K562 (cell line): Measurements from ENCODE around the gene CCDC141. TPM values are rescaled to one million over a fixed set of nuclear protein-coding genes. Genes with fewer than 3 reads are reported as not detected.
"Not testable (repeated sequence)": the region's sequence is repeated elsewhere in the genome, so short reads cannot be mapped to it uniquely, and the experiment has no call there.

Experiments used
- ATAC-seq: fragments of 200-7000 bp; cut with Tn5 transposase; 3 replicates; pipeline ENCODE4 v1.9.1; 2020; ENCODE audit warnings: moderate library complexity
- BruUV-seq: library from RNA; stranded (reverse); fragments of 400-500 nt; replicated peaks from 2 replicates; lab custom pipeline; 2021; lab: Mats Ljungman, UMichigan
- CTCF ChIA-PET: fragments of 300-600 bp; formaldehyde crosslinking; extraction: SDS; loops from one replicate; lab custom pipeline; 2021; ENCODE audit warnings: low intra/inter-chr PET ratio; lab: Yijun Ruan, JAX
- POLR2A ChIA-PET: fragments of 300-600, 350-650 bp; sonication (Branson Sonifier 250); formaldehyde crosslinking; extraction: SDS; loops from one replicate; lab custom pipeline; 2021; ENCODE audit warnings: antibody characterized with exemption, inconsistent platforms; lab: Yijun Ruan, JAX
- DNase-seq, 4 experiments: peaks; one replicate each; pipeline versions ENCODE4 v3.0.0 to v3.0.0-alpha.2; 2011 to 2018; ENCODE audit warnings: low spot score in 3 of 4, mixed read lengths in 3 of 4; ENCODE audit errors: extremely low read depth in 1 of 4
- FAIRE-seq: peaks from 2 replicates; lab custom pipeline; 2011; peaks lifted over from hg19 to GRCh38; lab: Jason Lieb, UNC
- H2AFZ ChIP-seq: 2 replicates; pipeline ENCODE4 v1.6.0; 2011; ENCODE audit warnings: low read depth, low read length, control low read depth, inconsistent platforms
- H3K27ac ChIP-seq: fragments of 200-600 bp; 3 replicates; pipeline ENCODE4 v1.8.0; 2011; ENCODE audit warnings: low read depth, mild to moderate bottlenecking, control low read depth, inconsistent platforms, low read length, moderate library complexity, mixed read lengths; ENCODE audit errors: extremely low read depth
- H3K27me3 ChIP-seq, 2 experiments: fragments of 300-600 bp in 1 of 2; 2 replicates in 1 of 2; 3 replicates in 1 of 2; pipeline versions ENCODE4 v1.6.0 to v1.8.0; 2011; ENCODE audit warnings: inconsistent platforms in 2 of 2, low read length in 2 of 2, mild to moderate bottlenecking in 1 of 2, mixed read lengths in 1 of 2, moderate library complexity in 1 of 2; ENCODE audit not compliant: control insufficient read depth in 2 of 2, insufficient read depth in 2 of 2
- H3K36me3 ChIP-seq: fragments of 300-600 bp; 3 replicates; pipeline ENCODE4 v1.8.0; 2011; ENCODE audit warnings: mild to moderate bottlenecking, low read length, inconsistent platforms; ENCODE audit not compliant: control insufficient read depth, insufficient read depth
- H3K4me1 ChIP-seq, 2 experiments: fragments of 200-600 bp in 1 of 2; replicated peaks in 1 of 2; 2 replicates in 1 of 2; 3 replicates in 1 of 2; pipeline versions ENCODE4 v1.5.1 to v1.8.0; 2011; ENCODE audit warnings: inconsistent platforms in 2 of 2, low read length in 2 of 2, mild to moderate bottlenecking in 1 of 2, mixed read lengths in 1 of 2, moderate library complexity in 1 of 2; ENCODE audit not compliant: control insufficient read depth in 2 of 2, insufficient read depth in 2 of 2
- H3K4me2 ChIP-seq: 2 replicates; pipeline ENCODE4 v1.6.1; 2011; ENCODE audit warnings: low read length, control low read depth, inconsistent platforms, mixed read lengths; ENCODE audit not compliant: insufficient read depth
- H3K4me3 ChIP-seq: fragments of 200-600 bp; sonication (generic), shearing (Covaris generic); 2 replicates; pipeline ENCODE4 v1.5.1; 2016; ENCODE audit warnings: control low read depth, inconsistent platforms
- H3K79me2 ChIP-seq: fragments of 200-600 bp; 3 replicates; pipeline ENCODE4 v1.8.0; 2011; ENCODE audit warnings: low read length, inconsistent platforms; ENCODE audit not compliant: control insufficient read depth, insufficient read depth
- H3K9ac ChIP-seq, 2 experiments: 2 replicates each; pipeline versions ENCODE4 v1.6.0 to v1.6.1; 2011; ENCODE audit warnings: low read depth in 2 of 2, low read length in 2 of 2, control low read depth in 1 of 2, inconsistent platforms in 1 of 2, mild to moderate bottlenecking in 1 of 2, mixed read lengths in 1 of 2; ENCODE audit not compliant: insufficient read depth in 1 of 2
- H3K9me1 ChIP-seq: one replicate; pipeline ENCODE4 v1.6.0; 2011; ENCODE audit warnings: inconsistent platforms, mild to moderate bottlenecking, low read length, moderate library complexity; ENCODE audit not compliant: control insufficient read depth, insufficient read depth
- H3K9me3 ChIP-seq: replicated peaks from 2 replicates; pipeline ENCODE4 v1.5.1; 2011; ENCODE audit warnings: low read depth, low read length, inconsistent platforms; ENCODE audit not compliant: control insufficient read depth, insufficient read depth
- H4K20me1 ChIP-seq: replicated peaks from 2 replicates; pipeline ENCODE4 v1.6.1; 2011; ENCODE audit warnings: low read length, inconsistent platforms, mixed read lengths; ENCODE audit not compliant: control insufficient read depth, insufficient read depth
- E2F4 ChIP-seq: sonication (generic); formaldehyde crosslinking; IDR thresholded peaks from 2 replicates; pipeline ENCODE4 v1.8.0; 2022; ENCODE audit warnings: mild to moderate bottlenecking, low read depth, missing genetic modification reagents
- FOXA1 ChIP-seq: fragments of 450-650 bp; IDR thresholded peaks from 2 replicates; pipeline ENCODE4 v1.6.1; 2016; ENCODE audit warnings: mild to moderate bottlenecking, borderline replicate concordance
- GTF2F1 ChIP-seq: IDR thresholded peaks from 2 replicates; pipeline ENCODE4 v1.6.1; 2011; ENCODE audit warnings: low read depth, low read length, improper control_type of control experiment
- HCFC1 ChIP-seq: IDR thresholded peaks from 2 replicates; pipeline ENCODE4 v1.6.1; 2012; ENCODE audit warnings: low read depth, low read length, improper control_type of control experiment
- HES1 ChIP-seq: fragments of 450-650 bp; IDR thresholded peaks from 2 replicates; pipeline ENCODE4 v1.6.1; 2016; ENCODE audit warnings: low read depth, mild to moderate bottlenecking, moderate library complexity
- HMGXB4 ChIP-seq: sonication (generic); formaldehyde crosslinking; IDR thresholded peaks from 2 replicates; pipeline ENCODE4 v1.8.1; 2023; ENCODE audit warnings: mild to moderate bottlenecking, missing genetic modification reagents
- HSF4 ChIP-seq: fragments of 250-450 bp; sonication (Bioruptor Pico); IDR thresholded peaks from 2 replicates; pipeline ENCODE4 v2.1.2; 2022; ENCODE audit warnings: mild to moderate bottlenecking, moderate library complexity, borderline replicate concordance
- NEUROD1 ChIP-seq: fragments of 150-350 bp; IDR thresholded peaks from 2 replicates; pipeline ENCODE4 v1.6.1; 2014; ENCODE audit warnings: borderline replicate concordance, low read length, low read depth; ENCODE audit not compliant: partially characterized antibody
- PCBP1 ChIP-seq: fragments of 200-400 bp; formaldehyde crosslinking; IDR thresholded peaks from 2 replicates; pipeline ENCODE4 v1.6.1; 2018; ENCODE audit warnings: mild to moderate bottlenecking, low read depth, low read length; ENCODE audit not compliant: poor library complexity, severe bottlenecking
- SIRT6 ChIP-seq: IDR thresholded peaks from one replicate; pipeline ENCODE4 v1.6.1; 2012; ENCODE audit warnings: low read depth, mild to moderate bottlenecking, control low read depth, inconsistent platforms, low read length, moderate library complexity
- WGBS: fragments of 100-300 bp; shearing (Covaris generic); methylation state at CpG from one replicate; pipeline ENCODE4 v1.1.6; 2016; ENCODE audit warnings: low coverage, mixed read lengths; ENCODE audit not compliant: insufficient coverage; ENCODE audit errors: missing lambda C conversion rate; 5-methylcytosine and 5-hydroxymethylcytosine counted together
- in situ Hi-C: fragments of 300-500 bp; cut with MboI; formaldehyde crosslinking; loops from 4 replicates; pipeline ENCODE4 v1.15.0; 2018; ENCODE audit warnings: inconsistent platforms, mixed read lengths
- intact Hi-C: fragments of 100-400 bp; cut with micrococcal nuclease; formaldehyde crosslinking; loops from 2 replicates; pipeline ENCODE4 v1.14.2; 2022
- polyA plus RNA-seq, 8 experiments: library from polyadenylated mRNA; depleted of rRNA in 4 of 8; stranded (reverse) in 5 of 8; unstranded in 3 of 8; fragments of >200 nt; fragmentation: Nextera tagmentation in 2 of 8; fragmentation: Illumina TruSeq in 1 of 8; extraction: Ambion mirVana in 2 of 8; extraction: Trizol in 1 of 8; gene quantifications; 2 replicates each; pipeline versions ENCODE4 v1.2.1 to v1.2.3, GENCODE V29; 2011 to 2014; ENCODE audit warnings: inconsistent platforms in 1 of 8, missing spikeins in 1 of 8
- total RNA-seq, 7 experiments: library from RNA; depleted of rRNA in 6 of 7; stranded (reverse); fragments of >200 nt in 6 of 7; fragmentation: Illumina TruSeq in 2 of 7; extraction: Trizol in 2 of 7; gene quantifications; 2 replicates each; pipeline versions ENCODE4 v1.2.1 to v1.2.3, GENCODE V29; 2011 to 2021; ENCODE audit warnings: low replicate concordance in 1 of 7

CCDC141 gene
- total and polyA plus RNA-seq, 9 of the 15 experiments (the other 6 are each of a cell fraction or from before 2014, with no cell fraction given), result 0.09 TPM; not detected in 8

DNA sequence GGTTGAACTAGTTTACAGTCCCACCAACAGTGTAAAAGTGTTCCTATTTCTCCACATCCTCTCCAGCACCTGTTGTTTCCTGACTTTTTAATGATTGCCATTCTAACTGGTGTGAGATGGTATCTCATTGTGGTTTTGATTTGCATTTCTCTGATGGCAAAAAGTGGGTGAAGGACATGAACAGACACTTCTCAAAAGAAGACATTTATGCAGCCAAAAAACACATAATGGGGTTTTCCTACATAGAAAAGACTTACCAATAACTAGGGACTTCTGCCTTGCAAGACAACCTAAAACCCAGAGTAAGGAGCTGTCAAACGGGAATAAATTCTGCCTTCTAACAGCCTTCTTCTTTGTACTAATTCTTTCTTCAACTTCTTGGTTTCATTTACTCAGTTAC, 4.3 kb downstream of the CCDC141 start:
- H2AFZ ChIP-seq, H3K27ac ChIP-seq, H3K9ac ChIP-seq, H3K4me3 ChIP-seq, intact Hi-C loops, in situ Hi-C loops, H3K27me3 ChIP-seq, H3K36me3 ChIP-seq, H3K4me1 ChIP-seq, DNase-seq, FAIRE-seq, ATAC-seq, POLR2A ChIA-PET, H3K9me1 ChIP-seq, H4K20me1 ChIP-seq, BruUV-seq, CTCF ChIA-PET, H3K4me2 ChIP-seq, H3K9me3 ChIP-seq, H3K79me2 ChIP-seq: not testable (repeated sequence)
- WGBS, result 6% methylated on average over 1 of the region's 1 CpG

- Histone ChIP-seq H3K4me1 (no peaks in the 10 kb centered on the region), H3K4me2 (no peak overlapping the region), H3K9ac (no peak overlapping the region), H3K9me1 (no peaks in the 10 kb centered on the region), H3K27ac (no peak overlapping the region), H3K9me3 (no peaks in the 10 kb centered on the region), H2AFZ (no peak overlapping the region), H3K79me2 (no peaks in the 10 kb centered on the region), H4K20me1 (no peaks in the 10 kb centered on the region), H3K4me3 (no peak overlapping the region), H3K27me3 (no peaks in the 10 kb centered on the region), H3K36me3 (no peaks in the 10 kb centered on the region)
- ATAC-seq (no peak), DNase-seq (no peak), FAIRE-seq (no peak)
- intact Hi-C loops, result no loop called here
- ChIA-PET CTCF (no interaction called here), POLR2A (interaction anchor here (0.7 kb wide), 1 partner anchor 13 kb away, joined by 3 read pairs; no protein-coding TSS in a partner anchor)
- WGBS, result 1% methylated on average over 3 of the region's 3 CpGs
- BruUV-seq, result no TSS peak
- in situ Hi-C loops, result no loop called here
- no peak for TF ChIP-seq E2F4 (CRISPR knock-in tag)
- no peak for TF ChIP-seq GTF2F1
- TF ChIP-seq HSF4 (CRISPR knock-in tag), result no peak
- no peak for TF ChIP-seq HES1
- no peak for TF ChIP-seq SIRT6
- TF ChIP-seq HCFC1, result no peak
- TF ChIP-seq FOXA1, result no peak
- TF ChIP-seq PCBP1, result no peak
- TF ChIP-seq HMGXB4 (CRISPR knock-in tag), result no peak
- no peak for TF ChIP-seq NEUROD1
Observed at GRCh38 chr2:179044500-179044899, 5.4 kb downstream of the CCDC141 start.
